Measurements from ENCODE around the gene HOXA3.

Gene HOXA3

DNA sequence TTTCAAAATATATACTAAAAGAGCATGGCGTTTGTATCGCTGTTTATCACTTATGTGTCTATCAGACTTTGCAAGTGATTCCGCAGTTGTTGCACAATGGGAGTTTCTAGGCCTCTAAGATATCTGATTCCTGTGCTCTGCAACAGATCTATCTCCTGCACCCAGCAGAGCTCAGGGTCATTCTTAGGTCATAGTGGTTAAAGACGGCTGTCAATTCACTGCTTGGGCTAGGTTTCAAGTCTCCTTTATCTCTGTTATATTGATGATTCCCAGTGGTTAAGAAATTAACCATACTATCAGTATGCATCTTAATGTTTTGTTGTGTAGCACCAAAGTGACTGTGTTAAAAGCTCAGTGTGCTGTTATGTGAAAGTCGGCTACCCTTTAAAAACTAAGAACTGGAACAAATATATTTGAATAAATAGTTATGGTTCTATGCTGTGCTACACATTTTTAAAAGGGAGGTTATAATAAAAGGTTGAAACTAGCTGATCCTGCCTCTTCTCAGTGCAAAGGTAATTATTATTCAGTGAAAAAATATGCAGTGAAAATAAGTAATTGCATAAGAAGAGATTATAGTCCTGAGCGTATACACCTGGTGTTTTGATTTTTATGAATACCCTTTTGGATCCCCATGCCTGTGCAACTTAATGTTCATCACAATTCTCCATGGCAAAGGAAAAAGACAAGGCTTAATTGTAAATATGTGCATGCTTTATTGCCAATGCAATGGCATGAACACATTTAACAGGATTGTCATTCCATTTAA, 80.6 kb downstream of the HOXA3 start:
- DNase-seq = no peak
- peaks cover 23% of the 10 kb centered on the region for H3K27me3 ChIP-seq
- TF ChIP-seq, protein P1, sequence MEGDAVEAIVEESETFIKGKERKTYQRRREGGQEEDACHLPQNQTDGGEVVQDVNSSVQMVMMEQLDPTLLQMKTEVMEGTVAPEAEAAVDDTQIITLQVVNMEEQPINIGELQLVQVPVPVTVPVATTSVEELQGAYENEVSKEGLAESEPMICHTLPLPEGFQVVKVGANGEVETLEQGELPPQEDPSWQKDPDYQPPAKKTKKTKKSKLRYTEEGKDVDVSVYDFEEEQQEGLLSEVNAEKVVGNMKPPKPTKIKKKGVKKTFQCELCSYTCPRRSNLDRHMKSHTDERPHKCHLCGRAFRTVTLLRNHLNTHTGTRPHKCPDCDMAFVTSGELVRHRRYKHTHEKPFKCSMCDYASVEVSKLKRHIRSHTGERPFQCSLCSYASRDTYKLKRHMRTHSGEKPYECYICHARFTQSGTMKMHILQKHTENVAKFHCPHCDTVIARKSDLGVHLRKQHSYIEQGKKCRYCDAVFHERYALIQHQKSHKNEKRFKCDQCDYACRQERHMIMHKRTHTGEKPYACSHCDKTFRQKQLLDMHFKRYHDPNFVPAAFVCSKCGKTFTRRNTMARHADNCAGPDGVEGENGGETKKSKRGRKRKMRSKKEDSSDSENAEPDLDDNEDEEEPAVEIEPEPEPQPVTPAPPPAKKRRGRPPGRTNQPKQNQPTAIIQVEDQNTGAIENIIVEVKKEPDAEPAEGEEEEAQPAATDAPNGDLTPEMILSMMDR (IDR thresholded peaks at IDR 0.05; ENCODE audit: low read depth, low read length) = no peak
- H3K36me3 ChIP-seq = no peaks in the 10 kb centered on the region
- H3K4me3 ChIP-seq (ENCODE audit: low read depth, low read length) = no peak overlapping the region
- no peaks in the 10 kb centered on the region for H3K4me1 ChIP-seq
- no peaks in the 10 kb centered on the region for H3K9me3 ChIP-seq

DNA sequence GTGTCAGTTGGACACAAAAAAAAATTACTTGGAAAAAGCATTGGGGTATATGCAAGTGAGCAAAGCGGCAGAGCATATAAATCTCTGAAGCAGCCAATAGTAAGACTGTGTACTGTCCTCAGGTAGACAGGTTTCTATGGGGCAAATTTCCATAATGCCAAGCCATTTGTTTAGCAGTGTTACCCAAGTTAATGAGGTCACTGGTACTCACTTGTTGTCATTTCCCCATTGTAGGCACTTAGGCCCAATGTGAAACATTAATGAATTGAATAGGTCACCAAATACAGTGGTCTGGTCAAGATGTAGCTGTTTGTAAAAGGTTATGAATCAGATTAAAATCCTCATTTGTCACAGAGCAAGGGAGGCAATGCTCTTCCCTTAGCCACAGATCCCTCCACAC, 84.1 kb downstream of the HOXA3 start:
- TF ChIP-seq, protein P1 (IDR thresholded peaks at IDR 0.05; ENCODE audit: low read depth, low read length) = no peak
- no peak for DNase-seq
- no peak overlapping the region for H3K4me3 ChIP-seq (ENCODE audit: low read depth, low read length)
- peaks cover 28% of the 10 kb centered on the region for H3K27me3 ChIP-seq
- no peaks in the 10 kb centered on the region for H3K4me1 ChIP-seq
- H3K36me3 ChIP-seq = no peaks in the 10 kb centered on the region
- no peaks in the 10 kb centered on the region for H3K9me3 ChIP-seq

DNA sequence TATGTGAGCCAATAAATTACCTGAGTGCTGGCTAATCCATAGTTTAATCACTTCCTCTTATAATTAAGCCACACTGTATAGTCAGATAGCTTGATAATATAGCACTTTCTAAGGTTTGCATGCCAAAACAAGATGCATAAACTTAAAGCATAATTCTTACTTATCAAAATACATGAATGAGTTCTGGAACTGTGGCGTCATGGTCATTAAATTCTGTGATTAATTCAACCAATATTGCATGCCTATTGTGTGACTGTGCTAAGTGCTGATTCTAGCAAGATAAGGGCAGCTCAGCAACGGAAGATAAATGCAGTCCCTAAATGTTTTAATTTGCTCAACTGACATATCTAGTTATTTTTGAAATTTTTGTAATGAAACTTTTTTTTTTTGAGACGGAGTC, 86.2 kb downstream of the HOXA3 start:
- Histone ChIP-seq H3K9me3 (no peaks in the 10 kb centered on the region), H3K4me3 (ENCODE audit: low read depth, low read length) (no peak overlapping the region), H3K27me3 (peaks cover 28% of the 10 kb centered on the region), H3K4me1 (no peaks in the 10 kb centered on the region), H3K36me3 (no peaks in the 10 kb centered on the region)
- no peak for DNase-seq
- TF ChIP-seq, protein P1 (IDR thresholded peaks at IDR 0.05; ENCODE audit: low read depth, low read length) = no peak

DNA sequence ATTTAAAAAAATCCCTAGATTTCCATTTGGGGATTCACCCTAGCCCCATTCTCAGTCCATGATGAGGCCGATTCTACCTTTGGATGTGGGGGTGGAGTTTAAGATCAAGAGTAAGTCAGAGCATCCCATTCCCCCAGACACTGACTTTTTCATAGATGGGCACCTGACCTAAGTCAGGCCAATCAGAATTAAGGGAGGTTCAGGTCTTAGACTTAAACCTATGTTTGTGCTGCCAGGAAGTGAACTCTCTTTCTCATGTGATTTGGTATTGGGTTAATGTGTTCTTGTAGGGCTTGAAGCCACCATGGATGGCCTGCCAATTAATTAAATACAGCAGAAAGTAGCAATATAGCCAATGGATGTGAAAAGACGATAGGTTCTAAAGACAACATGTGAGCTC, 86.7 kb downstream of the HOXA3 start:
- Histone ChIP-seq H3K36me3 (no peaks in the 10 kb centered on the region), H3K9me3 (no peaks in the 10 kb centered on the region), H3K4me1 (no peaks in the 10 kb centered on the region), H3K4me3 (ENCODE audit: low read depth, low read length) (no peak overlapping the region), H3K27me3 (peaks cover 28% of the 10 kb centered on the region)
- no peak for DNase-seq
- TF ChIP-seq, protein P1 (IDR thresholded peaks at IDR 0.05; ENCODE audit: low read depth, low read length) = no peak

DNA sequence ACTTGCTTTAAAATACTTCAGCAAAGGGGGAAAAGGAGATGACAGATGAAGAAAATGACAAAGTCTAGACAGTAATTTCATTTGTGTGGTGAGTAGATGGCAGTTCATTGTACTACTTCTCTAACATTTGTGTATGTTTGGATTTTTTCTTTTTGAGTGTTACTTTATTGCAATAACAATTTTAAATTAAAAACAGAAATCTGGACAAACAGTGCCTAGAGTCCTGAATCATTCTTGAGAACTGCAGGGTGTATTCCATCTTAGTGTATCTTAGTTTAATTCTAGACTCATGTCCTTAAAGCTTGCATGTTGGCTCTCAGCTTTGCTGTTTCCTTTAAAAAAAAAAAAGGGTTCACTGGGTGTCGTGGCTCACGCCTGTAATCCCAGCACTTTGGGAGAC, 87.7 kb downstream of the HOXA3 start:
- TF ChIP-seq, protein P1 (IDR thresholded peaks at IDR 0.05; ENCODE audit: low read depth, low read length) = no peak
- Histone ChIP-seq H3K9me3 (no peaks in the 10 kb centered on the region), H3K4me3 (ENCODE audit: low read depth, low read length) (no peak overlapping the region), H3K4me1 (no peaks in the 10 kb centered on the region), H3K27me3 (peaks cover 33% of the 10 kb centered on the region), H3K36me3 (no peaks in the 10 kb centered on the region)
- no peak for DNase-seq

DNA sequence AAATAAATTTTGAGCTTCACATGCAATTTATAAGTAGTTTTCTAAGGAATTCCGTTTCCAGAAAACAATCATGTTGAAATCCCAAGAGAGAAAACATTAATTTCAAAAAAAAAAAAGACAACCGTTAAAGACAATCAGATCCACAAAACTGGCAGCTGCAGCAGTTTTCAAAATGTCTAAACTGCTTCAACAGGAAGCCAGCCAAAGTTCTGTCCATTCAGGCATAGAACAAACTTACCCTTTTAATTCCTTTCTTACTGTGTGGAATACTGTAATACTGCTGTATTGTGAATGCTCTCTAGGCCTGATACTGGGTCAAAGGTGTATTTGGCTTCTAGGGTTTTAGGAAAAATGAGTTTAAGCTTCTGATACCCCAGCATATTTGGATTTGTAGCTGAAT, 88.2 kb downstream of the HOXA3 start:
- no peak for DNase-seq
- no peak overlapping the region for H3K4me3 ChIP-seq (ENCODE audit: low read depth, low read length)
- no peaks in the 10 kb centered on the region for H3K36me3 ChIP-seq
- TF ChIP-seq, protein P1 (IDR thresholded peaks at IDR 0.05; ENCODE audit: low read depth, low read length) = no peak
- no peaks in the 10 kb centered on the region for H3K9me3 ChIP-seq
- H3K4me1 ChIP-seq = no peaks in the 10 kb centered on the region
- peaks cover 37% of the 10 kb centered on the region for H3K27me3 ChIP-seq
